GM18519 (cell line): ENCODE measurements around the gene FHOD3.

Source experiments
- ATAC-seq: cut with Tn5 transposase; IDR thresholded peaks from one replicate; pipeline ENCODE4 v1.9.1; 2021; ENCODE audit warnings: mild to moderate bottlenecking, moderate library complexity; ENCODE audit not compliant: unreplicated experiment, low FRiP score

Gene FHOD3

DNA sequence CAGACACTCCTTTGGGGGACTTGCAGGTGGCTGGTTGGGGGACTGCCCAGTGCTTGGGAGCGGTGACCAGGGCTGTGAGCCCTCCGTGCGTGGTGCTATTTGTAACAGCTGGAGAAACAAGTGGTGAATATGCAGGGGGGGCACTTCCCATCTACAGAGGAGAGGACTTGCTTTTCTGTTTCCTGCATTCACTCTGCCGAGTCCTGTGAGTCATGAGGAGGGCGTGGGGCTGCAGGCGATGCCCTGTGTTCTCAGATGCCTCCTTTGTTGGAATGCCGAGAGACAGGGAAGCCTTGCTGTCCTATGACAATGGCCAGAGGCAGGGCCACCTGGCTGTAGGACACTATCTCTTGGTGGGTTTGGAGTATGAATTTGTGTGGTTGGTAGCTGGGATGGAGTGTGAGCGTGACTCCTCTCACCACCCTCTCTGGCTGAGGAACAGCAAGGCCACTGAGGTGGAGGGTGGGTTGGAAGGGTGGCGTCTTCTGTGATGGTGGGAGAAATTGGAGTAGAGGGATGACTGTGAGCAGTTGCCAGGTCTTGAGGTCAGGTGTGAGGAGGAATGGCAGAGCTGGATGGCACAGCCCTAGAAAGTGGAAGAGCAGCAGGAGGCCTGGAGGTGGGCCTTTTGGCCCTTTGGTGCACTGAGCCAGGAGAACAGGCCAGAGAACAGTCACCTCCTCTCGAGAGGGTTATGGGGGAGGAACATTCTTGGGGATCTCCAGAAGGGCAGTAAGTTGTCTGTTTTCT is 24.3 kb downstream of the FHOD3 start:
- no peak for ATAC-seq

DNA sequence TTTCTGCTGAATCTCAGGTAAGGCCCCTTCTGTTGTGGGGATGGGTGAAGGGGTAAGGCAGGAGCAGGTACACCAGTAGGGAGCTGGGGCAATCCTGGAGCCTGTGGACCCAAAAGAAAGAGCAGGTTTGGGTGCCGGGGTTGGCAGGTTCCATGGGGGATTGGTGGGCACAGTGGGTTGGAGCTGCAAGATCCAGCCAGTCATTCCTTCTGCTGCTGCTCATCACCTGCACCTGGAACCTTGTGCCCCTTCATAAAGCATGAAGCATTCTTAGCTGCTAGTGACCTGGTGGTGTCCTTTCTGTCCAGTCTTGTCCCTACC is 24.9 kb downstream of the FHOD3 start:
- no peak for ATAC-seq

DNA sequence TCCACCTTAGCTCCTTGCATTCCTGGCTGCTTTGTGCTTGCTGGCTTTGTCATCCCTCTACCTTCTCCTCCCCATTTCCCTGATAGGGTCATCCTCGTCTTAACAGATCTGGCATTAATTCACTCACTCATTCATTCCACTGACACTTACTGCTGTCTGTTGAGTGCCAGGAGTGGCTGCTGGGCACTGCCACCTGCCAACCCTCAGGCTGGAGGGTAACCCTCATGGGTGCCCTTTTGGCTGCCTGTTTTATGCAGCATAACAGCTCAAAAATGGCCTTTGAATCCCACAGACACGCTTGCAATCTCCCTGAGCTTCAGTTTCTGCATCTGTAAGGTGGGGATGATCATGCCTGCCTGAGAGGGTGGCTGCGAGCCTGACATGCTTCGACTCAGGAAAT is 25.2 kb downstream of the FHOD3 start:
- no peak for ATAC-seq

DNA sequence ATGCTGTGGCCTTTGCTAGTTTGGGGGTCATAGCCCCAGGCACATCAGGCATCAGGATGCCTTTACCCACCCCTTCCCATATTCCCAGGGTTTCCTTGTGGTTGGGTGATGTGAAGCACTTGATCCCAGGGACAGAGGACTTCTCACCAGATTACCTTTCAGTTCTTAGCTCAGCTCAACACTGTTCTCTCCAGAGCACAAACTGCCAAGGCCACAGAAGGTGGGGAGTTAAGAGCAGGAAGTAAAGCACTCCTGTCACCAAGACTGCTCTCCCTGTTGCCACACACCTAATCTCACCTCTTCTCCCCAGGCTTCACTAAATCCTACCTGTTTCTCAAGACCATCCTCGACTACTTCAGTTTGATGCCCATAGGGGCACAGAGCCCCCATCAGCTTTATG is 25.9 kb downstream of the FHOD3 start:
- no peak for ATAC-seq

DNA sequence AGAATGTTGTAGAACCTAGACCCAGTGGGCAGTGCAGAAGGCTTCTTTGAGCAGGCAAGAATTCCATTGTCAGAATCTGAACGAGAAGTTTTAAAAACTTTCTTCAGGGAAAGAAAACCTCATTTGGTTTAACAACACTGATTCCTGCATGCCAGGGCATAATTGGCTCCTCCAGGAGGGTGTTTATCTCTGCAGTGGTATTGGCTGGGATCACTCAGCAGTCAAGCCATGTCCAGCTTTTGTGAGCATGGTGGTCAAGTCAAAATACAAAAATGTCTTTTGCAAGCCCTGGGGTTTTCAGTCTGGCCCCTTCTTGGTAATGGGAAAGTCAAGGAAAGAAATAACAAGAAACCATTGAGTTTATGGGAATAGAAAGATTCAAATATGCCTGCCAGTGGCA is 28.3 kb downstream of the FHOD3 start:
- no peak for ATAC-seq

DNA sequence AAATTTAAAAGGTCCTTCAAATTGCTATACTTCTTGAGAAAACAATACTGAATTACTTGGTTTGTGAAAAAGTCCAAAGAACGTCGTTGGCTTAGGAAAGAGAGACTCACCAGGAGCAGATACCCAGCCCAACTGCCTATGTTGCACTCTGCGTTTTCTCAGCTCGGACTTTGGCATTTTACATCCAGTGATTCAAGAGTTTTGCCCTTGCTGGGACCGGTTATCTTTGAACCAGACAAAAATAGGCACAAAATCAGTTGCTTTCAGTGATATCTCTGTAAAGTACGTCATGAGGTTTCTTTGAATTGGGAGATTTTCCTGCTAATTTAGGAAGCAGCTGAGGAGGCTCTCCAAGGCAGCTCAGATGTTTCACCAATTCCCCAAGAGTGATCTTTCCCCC is 29.3 kb downstream of the FHOD3 start:
- ATAC-seq: no peak

DNA sequence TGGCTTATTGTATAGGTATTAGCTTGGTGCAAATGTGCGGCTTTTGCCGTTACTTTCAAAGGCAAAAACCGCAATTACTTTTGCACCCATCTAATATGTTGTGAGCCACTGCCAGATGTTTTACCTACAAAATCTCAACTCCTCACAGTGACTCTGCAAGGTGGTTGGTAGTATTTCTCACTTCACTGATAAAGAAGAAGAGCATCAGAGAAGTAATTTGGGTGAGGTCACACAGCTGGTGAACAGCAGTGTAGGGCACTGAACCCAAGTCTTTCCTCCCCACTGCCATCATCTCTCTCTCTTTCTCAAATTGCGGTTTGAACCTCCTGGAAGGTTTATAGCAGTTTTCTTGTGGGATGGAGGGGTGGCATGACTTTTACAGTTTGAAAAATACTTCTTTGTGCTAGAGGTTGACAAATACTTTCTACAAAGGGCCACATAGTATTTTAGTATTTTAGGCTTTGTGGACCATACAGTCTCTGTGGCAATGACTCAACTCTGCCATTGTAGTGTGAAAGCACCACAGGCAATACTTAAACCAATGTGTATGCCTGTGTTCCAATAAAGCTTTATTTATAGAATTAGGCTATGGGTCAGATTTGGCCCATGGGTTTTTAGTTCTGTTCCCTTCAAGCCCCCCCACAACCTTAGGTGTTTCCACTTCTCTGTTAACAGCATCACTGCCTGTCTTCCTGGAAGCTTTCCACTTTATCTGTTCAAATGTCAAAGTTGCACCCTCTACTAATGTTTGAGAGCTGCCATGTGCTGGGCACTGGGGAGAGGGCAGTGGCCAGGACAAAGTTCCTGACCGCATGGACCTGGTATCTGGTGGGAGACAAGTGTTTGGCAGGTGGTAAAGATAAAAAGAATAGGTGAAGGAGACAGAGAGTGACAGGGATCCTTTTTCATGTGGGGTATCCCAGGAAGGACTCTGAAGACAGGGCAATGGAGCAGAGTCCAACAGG is 30.1 kb downstream of the FHOD3 start:
- no peak for ATAC-seq

DNA sequence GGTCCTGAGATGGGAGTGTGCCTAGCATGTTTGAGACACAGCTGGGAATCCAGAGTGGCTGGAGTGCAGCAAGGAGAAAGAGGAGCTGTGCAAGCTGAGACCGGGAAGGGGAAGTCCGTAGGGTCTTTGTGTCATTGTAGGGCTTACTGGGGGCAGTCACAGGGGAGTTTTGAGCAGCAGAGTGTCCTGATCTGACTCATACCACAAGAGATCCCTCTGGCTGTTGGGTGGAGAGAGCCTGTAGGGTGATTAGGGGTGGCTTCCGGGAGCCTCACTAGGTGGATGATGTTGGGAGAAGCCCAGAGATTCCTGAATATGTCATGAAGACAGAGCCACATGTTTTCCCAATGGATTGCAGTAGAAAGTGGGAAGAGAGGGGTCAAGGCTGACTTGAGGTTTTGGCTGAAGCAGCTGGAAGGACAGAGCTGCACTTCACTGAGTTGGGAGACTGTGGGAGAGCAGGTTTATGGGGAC is 30.9 kb downstream of the FHOD3 start:
- ATAC-seq: no peak

DNA sequence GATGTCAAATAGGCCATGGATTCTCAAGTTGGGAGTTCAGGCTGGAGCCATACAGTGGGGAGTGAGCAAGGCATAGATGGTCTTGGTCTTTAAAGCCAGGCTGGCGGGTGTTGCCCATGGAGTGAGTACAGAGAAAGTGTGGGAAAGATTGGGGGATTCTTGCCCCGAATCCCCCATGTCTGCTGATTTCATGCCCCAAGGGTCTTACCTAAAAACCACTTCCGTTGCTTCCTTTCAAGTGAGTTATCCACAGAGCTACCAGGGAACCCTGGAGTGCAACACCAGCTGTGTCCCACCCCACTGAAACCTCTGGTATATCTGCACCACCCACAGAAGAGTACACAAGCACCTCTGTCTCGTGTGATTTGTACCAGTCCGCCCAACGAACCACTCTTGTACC is 31.4 kb downstream of the FHOD3 start:
- no peak for ATAC-seq

DNA sequence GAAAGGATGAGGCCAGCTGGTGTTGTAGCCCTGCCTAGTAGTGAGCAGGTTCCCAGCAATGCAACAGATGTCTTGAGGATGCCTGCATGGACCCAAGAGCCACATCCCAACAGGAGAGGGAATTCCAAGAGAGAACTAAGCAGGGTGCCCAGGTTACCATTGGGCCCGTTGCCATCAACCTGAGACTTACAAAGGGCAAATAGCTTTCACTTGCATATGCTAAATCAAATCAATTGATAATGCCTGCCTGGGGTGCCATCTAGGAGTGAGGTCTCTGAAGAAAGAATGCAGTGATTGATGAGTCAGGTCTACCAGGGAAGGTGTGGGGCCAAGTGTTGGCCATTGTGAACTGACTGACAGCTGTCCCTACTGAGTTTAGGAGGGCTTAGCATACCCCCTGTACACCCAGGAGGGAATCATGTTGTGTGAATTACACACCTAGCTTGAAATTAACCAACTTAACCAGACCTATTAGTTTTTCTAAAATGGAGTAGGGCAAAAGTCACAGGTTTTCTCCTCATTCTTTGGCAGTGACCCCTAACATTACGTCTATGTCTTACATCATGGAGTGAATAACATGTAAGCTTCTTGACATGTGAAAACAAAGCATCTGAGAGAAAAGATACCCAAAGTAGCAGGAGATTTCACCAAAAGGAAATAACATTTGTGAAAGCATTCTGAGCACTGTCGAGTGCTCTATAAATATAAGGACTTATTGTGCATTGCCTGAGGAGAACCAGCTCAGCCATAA is 32.3 kb downstream of the FHOD3 start:
- ATAC-seq: no peak

DNA sequence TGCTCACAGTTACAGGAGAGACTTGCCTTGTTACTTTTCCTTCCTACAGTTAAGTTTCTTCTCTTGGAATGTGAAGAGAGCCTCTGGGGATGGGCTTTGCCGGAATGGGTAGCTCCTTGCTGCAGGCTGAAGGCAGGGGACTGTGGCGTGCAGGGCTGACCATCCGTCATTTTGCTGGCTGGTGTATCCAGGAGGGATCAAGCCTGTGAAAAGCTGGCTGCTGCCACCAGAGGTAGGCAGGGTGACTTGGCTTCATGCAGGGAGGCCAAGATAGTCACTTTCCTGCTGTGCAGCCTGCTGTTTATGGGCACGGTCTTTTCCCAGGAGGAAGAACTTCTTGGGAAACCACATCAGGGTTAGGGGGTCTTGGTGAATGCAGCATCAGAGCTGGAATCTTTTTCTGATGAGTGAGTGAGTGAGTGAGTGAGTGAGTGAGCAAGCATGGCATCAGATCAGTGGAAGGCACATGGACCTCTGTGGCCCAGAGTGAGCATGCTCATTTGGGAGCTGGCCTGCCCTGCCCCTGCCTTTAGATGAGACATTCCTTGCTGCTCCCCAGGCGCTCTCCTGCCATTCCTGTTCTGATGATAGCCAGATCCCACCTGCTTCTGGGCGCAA is 33.0 kb downstream of the FHOD3 start:
- ATAC-seq: no peak

DNA sequence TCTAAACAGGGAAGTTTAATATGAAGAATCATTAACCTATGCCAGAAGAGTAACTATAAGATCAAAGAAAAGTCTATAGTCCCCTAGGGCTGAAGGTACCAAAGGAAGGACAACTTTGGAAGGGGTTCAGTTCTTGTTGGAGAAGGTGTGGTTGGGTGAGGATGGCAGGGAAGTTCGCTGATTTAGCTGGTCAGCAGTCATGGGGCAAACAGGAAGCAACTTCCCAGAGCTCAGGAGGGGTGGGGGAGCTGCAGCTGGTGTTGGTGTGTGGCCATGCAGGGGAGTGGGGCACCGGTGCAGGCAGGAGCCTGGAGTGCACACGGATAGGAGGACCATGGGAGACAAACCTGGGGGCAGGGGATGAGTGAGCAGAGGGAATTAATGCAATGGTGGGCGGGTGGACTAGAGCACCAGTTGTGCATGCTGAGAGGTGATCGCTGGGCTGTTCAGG is 34.0 kb downstream of the FHOD3 start:
- no peak for ATAC-seq

DNA sequence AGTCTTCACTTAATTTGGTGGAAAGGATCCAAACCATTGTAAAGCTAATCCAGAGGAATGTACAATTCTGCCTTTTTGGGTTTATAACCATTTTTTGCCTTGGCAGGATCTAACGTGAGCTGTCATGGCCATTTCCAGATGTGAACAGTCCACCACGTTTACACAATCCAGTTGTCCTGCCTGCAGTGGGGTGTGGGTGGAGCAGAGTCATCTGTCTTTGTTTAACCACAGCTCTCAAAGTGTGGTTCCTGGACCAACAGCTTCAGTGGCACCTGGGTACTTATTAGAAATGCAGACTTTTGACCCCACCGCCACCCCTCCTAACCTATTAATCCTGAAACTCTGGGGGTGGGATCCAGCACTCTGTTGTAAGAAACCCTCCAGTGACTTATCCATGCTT is 35.9 kb downstream of the FHOD3 start:
- ATAC-seq: no peak

DNA sequence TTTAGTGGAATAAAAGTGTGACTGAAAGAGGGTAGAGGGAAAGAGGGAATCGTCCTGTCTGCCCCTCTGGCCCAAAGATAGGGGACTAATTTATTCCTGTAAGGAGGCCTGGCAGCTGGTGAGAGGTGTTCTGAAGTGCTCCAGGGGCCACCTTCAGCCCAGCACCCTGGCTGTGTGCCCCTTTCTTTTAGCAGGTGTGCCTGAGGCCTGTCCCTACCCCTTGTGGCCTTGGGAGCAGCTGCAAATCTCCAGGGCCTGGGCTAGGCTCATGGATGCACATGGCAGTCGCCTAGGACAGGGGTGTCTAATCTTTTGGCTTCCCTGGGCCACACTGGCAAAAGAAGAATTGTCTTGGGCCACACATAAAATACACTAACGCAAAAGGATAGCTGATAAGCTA is 37.3 kb downstream of the FHOD3 start:
- no peak for ATAC-seq

DNA sequence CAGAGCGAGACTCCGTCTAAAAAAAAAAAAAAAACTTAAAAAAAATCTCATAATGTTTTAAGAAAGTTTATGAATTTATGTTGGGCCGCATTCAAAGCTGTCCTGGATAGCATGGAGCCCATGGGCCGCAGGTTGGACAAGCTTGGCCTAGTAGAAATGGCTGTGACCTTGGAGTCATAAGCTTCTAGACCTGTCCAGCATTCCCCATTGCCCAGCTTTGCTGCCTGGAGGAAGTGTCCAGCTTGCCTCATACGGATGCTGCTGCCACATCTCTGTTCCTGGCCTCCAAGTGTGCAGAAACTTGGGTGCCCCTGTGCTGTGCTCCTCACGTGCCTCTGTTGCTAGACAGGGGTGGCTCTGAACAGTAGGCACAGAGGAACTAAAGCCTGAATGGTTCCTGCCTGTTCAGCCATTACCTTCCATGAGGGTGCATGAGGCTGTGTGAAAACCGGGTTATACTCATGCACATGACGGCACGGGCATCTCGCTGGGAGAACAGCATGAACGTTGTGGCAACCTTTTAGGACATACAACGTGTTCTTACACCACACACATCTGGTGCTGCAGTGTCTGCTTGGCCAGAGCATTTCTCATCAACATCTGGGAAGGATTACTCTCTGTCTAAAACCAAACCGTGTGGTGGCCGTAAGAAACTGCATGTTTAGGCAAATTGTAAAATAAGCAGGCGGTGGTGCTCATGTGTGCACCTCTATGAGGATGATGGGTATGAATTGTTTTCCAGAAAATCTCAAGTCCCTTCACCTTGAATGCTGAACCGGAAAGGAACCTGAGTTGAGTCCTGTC is 38.2 kb downstream of the FHOD3 start:
- ATAC-seq: no peak

DNA sequence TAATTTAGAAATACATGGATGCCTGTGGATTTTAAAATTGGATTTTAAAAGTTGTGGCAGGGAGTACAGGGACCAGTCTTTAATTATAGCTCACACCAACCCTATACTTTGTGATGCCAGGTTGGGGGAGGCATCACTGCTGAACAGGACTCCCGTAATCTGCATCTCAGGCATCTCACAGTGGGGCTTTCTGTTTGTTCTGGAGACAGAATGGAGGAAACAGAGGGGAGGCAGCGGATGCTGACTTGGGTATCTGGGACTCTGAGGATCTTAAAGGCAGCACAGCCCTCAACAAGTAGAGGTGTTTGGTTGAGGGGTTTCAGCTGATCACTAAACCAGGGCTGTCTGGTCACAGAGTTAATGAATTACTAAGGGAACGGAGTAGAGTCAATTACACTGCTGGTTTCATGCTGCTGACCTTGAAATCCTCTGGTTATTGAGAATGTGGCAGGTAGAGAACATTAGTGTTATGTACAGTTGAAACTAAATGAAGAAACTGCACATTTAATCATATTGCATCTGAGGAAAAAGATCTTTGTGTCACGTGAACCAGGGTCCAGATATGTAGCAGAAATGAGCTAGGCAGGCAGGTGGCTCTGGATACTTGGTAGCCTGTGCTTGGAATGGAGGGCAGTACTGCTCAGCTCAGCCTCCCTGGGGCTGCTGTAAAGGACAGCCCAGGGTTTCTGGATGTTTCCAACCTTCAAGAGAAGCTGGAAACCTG is 40.3 kb downstream of the FHOD3 start:
- ATAC-seq: no peak

DNA sequence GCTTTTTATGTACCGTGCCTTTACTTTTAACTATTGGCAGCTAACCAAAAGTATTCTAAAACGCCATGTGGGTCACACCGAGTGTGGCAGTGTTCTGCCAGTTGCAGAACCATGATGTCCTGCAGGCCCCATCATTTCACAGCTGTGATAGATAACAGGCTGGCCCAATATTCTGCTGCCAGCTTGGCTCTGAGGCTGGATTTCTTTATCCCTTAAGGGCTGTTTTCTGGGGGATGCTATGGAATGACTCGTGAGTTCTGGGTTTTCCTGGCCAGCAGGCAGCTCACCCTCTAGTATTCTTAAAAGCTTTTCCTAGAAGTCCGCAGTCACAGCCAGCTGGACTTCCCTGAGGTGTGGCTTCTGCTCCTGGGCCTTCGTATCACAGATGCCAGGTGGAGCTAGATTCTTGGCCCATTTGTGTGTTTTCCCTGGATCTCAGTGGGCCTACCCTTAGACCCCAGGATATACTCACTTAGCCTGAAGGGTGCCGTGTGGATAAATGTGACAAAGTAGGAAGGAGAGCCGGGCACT is 41.0 kb downstream of the FHOD3 start:
- ATAC-seq: no peak

DNA sequence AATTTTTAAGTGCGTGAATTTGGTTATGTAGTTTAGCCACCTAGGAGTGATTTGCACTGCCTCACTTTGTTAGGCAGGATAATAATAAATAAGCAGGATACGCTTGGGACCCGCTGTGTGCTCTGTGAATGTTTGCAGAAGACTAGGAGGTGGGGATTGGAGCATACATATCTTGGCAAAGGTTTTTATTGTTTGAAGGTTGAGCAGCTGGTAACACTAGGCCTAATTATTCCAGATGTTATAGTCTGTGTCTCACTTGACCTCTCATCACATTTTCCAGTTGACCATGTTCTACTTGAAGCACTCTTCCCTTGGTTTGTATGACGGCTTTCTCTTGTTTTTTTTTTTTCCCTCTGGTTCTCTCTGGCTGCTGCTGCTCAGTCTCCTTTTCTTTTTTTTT is 42.7 kb downstream of the FHOD3 start:
- ATAC-seq: no peak

DNA sequence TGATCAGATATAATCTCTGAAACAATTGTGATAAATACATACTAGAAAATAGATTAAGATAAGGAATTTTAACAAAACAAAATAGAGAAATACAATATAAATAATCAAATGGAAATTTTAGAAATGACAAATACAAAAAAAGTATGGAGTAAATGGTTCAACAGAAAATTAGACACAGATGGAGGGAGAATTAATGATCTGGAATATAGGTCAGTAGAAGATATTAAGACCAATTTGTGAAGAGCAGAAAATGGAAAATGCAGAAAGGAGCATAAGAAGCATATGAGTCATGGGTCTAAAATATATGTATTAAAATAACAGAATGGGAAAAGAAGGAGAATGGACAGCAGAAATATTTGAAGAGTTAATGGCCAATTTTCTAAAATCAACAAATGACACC is 44.4 kb downstream of the FHOD3 start:
- no peak for ATAC-seq
